T-helper 2 cell (primary cell): ENCODE measurements around the gene NSUN7.

Source experiments
- DNase-seq, 5 experiments: peaks; one replicate each; pipeline versions ENCODE4 v3.0.0 to v3.0.0-alpha.2; 2012 to 2022

Gene NSUN7

GRCh38 chr4:40848251-40848650 lies 98.5 kb downstream of the NSUN7 start:
- no peak for DNase-seq

GRCh38 chr4:40848940-40849339 lies 99.2 kb downstream of the NSUN7 start:
- no peak for DNase-seq

GRCh38 chr4:40850496-40850895 lies 100.7 kb downstream of the NSUN7 start:
- DNase-seq: no peak

- no peak for DNase-seq
Observed at GRCh38 chr4:40856277-40856839, 106.6 kb downstream of the NSUN7 start.

- peak in 3 of 5 experiments; percentile 16 to 74 (median 17) for DNase-seq
Observed at GRCh38 chr4:40856840-40857362, 107.1 kb downstream of the NSUN7 start.

DNA sequence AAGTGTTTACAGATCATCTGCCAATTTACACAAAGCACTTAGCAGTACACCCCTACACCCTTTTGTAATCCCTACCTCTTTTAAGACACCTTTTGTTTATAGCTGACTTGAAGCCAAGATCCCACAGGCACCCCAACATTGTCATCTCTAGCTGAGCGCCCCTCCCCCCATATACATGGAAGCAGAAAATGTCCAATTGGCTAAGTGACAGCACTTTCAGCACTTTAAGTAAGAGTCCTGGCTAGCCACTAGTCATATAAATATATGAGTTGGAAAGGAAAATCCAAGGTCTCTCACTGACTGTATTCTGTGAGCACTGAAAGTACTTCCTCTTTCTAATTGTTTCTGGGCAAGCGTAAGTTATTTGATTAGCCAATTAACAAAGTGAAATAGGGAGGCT lies 108.2 kb downstream of the NSUN7 start:
- no peak for DNase-seq

DNA sequence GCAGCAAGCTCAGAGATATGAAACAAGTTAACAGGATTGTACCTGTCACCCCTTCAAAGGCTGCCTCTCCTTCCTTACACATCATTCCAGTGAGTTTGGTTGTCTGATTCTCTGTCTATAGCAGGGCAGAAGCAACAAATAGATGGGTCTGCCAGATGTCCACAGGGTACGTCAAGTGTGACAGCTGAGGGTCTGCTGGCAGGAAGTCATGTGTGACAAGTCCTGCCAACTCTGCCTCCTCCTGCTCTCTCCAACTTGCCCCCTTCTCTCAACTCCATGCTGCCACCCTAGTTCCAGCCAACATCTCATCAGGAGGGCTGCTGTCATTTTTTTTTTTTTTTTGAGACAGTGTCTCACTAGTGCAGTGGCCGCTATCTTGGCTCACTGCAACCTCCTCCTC lies 109.2 kb downstream of the NSUN7 start:
- DNase-seq: no peak
